ENCODE data around the gene OR2AT4.

OR2AT4 gene

GRCh38 chr11:75082601-75083216 is 14.0 kb downstream of the OR2AT4 start:
- Histone ChIP-seq H3K4me3 (ENCODE audit: low read length) (no peak overlapping the region), H3K4me1 (ENCODE audit: control insufficient read depth, insufficient read depth, low read length) (no peaks in the 10 kb centered on the region), H3K9me3 (ENCODE audit: control insufficient read depth, low read length) (peaks cover 6% of the 10 kb centered on the region), H3K36me3 (ENCODE audit: control insufficient read depth, insufficient read depth, low read length, severe bottlenecking) (no peaks in the 10 kb centered on the region), H3K9ac (ENCODE audit: low read length) (no peak overlapping the region), H3K27me3 (replicated peaks; ENCODE audit: control insufficient read depth, insufficient read depth, low read length) (peaks cover 3% of the 10 kb centered on the region)
- no peak for DNase-seq (ENCODE audit: low read depth)

GRCh38 chr11:75079546-75079945 is 17.1 kb downstream of the OR2AT4 start:
- no peak for DNase-seq (ENCODE audit: low read depth)
- Histone ChIP-seq H3K9me3 (ENCODE audit: control insufficient read depth, low read length) (no peaks in the 10 kb centered on the region), H3K36me3 (ENCODE audit: control insufficient read depth, insufficient read depth, low read length, severe bottlenecking) (no peaks in the 10 kb centered on the region), H3K4me1 (ENCODE audit: control insufficient read depth, insufficient read depth, low read length) (no peaks in the 10 kb centered on the region), H3K9ac (ENCODE audit: low read length) (no peak overlapping the region), H3K4me3 (ENCODE audit: low read length) (no peak overlapping the region), H3K27me3 (replicated peaks; ENCODE audit: control insufficient read depth, insufficient read depth, low read length) (peaks cover 6% of the 10 kb centered on the region)

GRCh38 chr11:75078233-75078632 is 18.4 kb downstream of the OR2AT4 start:
- no peak overlapping the region for H3K9ac ChIP-seq (ENCODE audit: low read length)
- DNase-seq (ENCODE audit: low read depth) = no peak

DNA sequence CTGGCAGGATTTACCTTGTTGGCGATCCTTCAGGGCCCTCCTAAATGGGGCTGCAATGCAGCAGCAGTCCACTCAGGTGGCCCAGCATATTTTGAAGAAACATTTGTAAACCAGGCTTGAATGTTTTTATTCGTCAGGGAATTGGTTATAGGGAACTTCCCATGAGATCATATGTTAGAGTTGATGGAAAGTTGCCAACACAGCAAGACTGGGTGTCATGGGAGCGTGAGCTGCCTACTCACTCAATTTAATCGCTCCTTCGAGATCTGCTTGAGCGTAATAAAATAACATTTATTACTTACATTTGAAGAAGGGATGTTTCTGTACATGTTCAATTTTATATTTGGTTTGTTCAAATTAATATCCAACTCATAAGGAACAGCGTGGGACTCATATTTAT is 19.4 kb downstream of the OR2AT4 start:
- Histone ChIP-seq H3K4me1 (ENCODE audit: control insufficient read depth, insufficient read depth, low read length) (no peaks in the 10 kb centered on the region), H3K4me3 (ENCODE audit: low read length) (no peak overlapping the region), H3K27me3 (replicated peaks; ENCODE audit: control insufficient read depth, insufficient read depth, low read length) (peaks cover 23% of the 10 kb centered on the region), H3K9me3 (ENCODE audit: control insufficient read depth, low read length) (no peaks in the 10 kb centered on the region), H3K36me3 (ENCODE audit: control insufficient read depth, insufficient read depth, low read length, severe bottlenecking) (no peaks in the 10 kb centered on the region), H3K9ac (ENCODE audit: low read length) (no peak overlapping the region)
- DNase-seq (ENCODE audit: low read depth) = no peak

More at GRCh38 chr11:75078233-75078632, 18.4 kb downstream of the OR2AT4 start:
- Histone ChIP-seq H3K4me3 (ENCODE audit: low read length) (no peak overlapping the region), H3K4me1 (ENCODE audit: control insufficient read depth, insufficient read depth, low read length) (no peaks in the 10 kb centered on the region), H3K9me3 (ENCODE audit: control insufficient read depth, low read length) (no peaks in the 10 kb centered on the region), H3K36me3 (ENCODE audit: control insufficient read depth, insufficient read depth, low read length, severe bottlenecking) (no peaks in the 10 kb centered on the region), H3K27me3 (replicated peaks; ENCODE audit: control insufficient read depth, insufficient read depth, low read length) (peaks cover 15% of the 10 kb centered on the region)

DNA sequence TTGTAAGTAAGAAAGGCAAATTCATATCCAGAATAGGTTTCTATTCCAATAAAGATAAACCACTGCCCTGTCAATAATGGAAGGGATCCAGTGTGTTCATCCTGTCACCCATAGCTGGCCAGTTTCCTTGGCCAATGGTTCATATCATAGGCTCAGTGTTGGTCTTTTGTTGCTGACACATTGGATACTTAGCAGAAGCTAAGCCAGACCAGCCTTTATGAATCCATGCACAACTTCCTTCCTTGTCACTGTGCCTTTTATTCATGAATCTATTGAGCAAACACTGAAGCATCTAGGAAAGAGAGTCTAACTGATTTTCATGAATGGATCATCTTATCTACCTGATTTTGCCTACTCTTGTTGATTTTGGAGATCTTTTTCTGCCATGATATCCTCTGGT is 20.0 kb downstream of the OR2AT4 start:
- no peaks in the 10 kb centered on the region for H3K36me3 ChIP-seq (ENCODE audit: control insufficient read depth, insufficient read depth, low read length, severe bottlenecking)
- H3K4me1 ChIP-seq (ENCODE audit: control insufficient read depth, insufficient read depth, low read length) = no peaks in the 10 kb centered on the region
- H3K4me3 ChIP-seq (ENCODE audit: low read length) = no peak overlapping the region
- H3K9ac ChIP-seq (ENCODE audit: low read length) = no peak overlapping the region
- H3K9me3 ChIP-seq (ENCODE audit: control insufficient read depth, low read length) = no peaks in the 10 kb centered on the region
- peaks cover 26% of the 10 kb centered on the region for H3K27me3 ChIP-seq (replicated peaks; ENCODE audit: control insufficient read depth, insufficient read depth, low read length)
- no peak for DNase-seq (ENCODE audit: low read depth)

GRCh38 chr11:75073459-75074190 is 23.1 kb downstream of the OR2AT4 start:
- DNase-seq (ENCODE audit: low read depth) = no peak
- H3K9ac ChIP-seq (ENCODE audit: low read length) = no peak overlapping the region
- H3K4me3 ChIP-seq (ENCODE audit: low read length) = no peak overlapping the region
- peaks cover 34% of the 10 kb centered on the region for H3K27me3 ChIP-seq (replicated peaks; ENCODE audit: control insufficient read depth, insufficient read depth, low read length)
- no peaks in the 10 kb centered on the region for H3K4me1 ChIP-seq (ENCODE audit: control insufficient read depth, insufficient read depth, low read length)
- H3K9me3 ChIP-seq (ENCODE audit: control insufficient read depth, low read length) = no peaks in the 10 kb centered on the region
- H3K36me3 ChIP-seq (ENCODE audit: control insufficient read depth, insufficient read depth, low read length, severe bottlenecking) = no peaks in the 10 kb centered on the region

DNA sequence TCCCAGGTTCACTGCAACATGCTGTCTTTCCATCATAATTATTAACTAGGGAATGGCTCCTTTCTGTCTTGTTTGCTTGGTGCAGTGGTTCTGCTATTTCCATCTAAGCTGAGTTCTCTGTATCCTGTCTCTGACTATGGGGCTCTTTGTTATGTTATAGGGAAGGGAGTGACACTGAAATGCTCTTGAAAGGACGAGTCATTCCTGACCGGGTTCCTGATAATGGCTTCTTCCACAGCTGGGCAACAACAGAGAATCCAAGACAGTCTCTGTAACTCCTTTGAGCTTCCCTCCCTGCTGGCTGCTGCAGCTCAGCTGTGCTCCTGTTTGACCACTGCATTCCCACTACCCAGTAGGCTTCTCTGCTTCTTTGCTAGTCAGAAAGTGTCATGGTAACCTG is 24.1 kb downstream of the OR2AT4 start:
- Histone ChIP-seq H3K4me1 (ENCODE audit: control insufficient read depth, insufficient read depth, low read length) (no peaks in the 10 kb centered on the region), H3K27me3 (replicated peaks; ENCODE audit: control insufficient read depth, insufficient read depth, low read length) (peaks cover 34% of the 10 kb centered on the region), H3K4me3 (ENCODE audit: low read length) (no peak overlapping the region), H3K36me3 (ENCODE audit: control insufficient read depth, insufficient read depth, low read length, severe bottlenecking) (no peaks in the 10 kb centered on the region), H3K9ac (ENCODE audit: low read length) (no peak overlapping the region), H3K9me3 (ENCODE audit: control insufficient read depth, low read length) (no peaks in the 10 kb centered on the region)
- no peak for DNase-seq (ENCODE audit: low read depth)

- no peak for DNase-seq (ENCODE audit: low read depth)
- Histone ChIP-seq H3K27me3 (replicated peaks; ENCODE audit: control insufficient read depth, insufficient read depth, low read length) (peaks cover 31% of the 10 kb centered on the region), H3K36me3 (ENCODE audit: control insufficient read depth, insufficient read depth, low read length, severe bottlenecking) (no peaks in the 10 kb centered on the region), H3K4me1 (ENCODE audit: control insufficient read depth, insufficient read depth, low read length) (no peaks in the 10 kb centered on the region), H3K9ac (ENCODE audit: low read length) (no peak overlapping the region), H3K4me3 (ENCODE audit: low read length) (no peak overlapping the region), H3K9me3 (ENCODE audit: control insufficient read depth, low read length) (no peaks in the 10 kb centered on the region)
Observed at GRCh38 chr11:75069473-75069872, 27.2 kb downstream of the OR2AT4 start.

DNA sequence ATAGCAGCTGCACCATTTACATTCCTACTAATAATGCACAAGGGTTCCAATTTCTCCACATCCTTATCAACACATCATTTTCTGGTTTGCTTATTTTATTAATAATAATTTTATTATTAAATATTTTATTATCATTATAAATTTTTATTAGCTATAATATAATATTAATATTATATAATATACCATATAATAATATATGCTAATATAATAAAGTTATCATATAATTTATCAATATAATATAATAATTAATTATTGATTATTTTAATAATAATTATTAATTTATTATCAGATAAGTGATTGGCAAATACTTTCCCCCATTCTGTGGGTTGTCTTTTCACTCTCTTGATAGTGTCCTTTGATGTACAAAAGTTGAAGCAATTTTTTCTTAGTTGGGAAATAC is 27.7 kb downstream of the OR2AT4 start:
- H3K9ac ChIP-seq (ENCODE audit: low read length) = no peak overlapping the region
- no peak overlapping the region for H3K4me3 ChIP-seq (ENCODE audit: low read length)
- peaks cover 30% of the 10 kb centered on the region for H3K27me3 ChIP-seq (replicated peaks; ENCODE audit: control insufficient read depth, insufficient read depth, low read length)

DNA sequence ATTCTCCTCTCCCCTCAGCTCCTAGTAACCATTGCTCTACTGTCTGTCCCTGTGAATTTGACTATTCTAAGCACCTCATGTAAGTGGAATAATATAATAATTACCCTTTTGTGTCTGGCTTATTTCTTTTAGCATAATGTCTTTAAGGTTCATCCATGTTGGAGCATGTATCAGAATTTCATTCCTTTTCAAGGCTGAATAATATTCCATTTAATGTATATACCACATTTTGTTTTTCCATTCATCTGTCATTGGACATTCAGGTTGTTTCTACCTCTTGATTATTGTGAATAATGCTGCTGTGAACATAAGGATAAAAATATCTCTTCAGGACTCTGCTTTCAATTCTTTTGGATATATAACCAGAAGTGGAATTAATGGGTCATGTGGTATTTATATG is 28.1 kb downstream of the OR2AT4 start:
- Histone ChIP-seq H3K36me3 (ENCODE audit: control insufficient read depth, insufficient read depth, low read length, severe bottlenecking) (no peaks in the 10 kb centered on the region), H3K4me1 (ENCODE audit: control insufficient read depth, insufficient read depth, low read length) (no peaks in the 10 kb centered on the region), H3K9ac (ENCODE audit: low read length) (no peak overlapping the region), H3K9me3 (ENCODE audit: control insufficient read depth, low read length) (no peaks in the 10 kb centered on the region), H3K27me3 (replicated peaks; ENCODE audit: control insufficient read depth, insufficient read depth, low read length) (peaks cover 26% of the 10 kb centered on the region), H3K4me3 (ENCODE audit: low read length) (no peak overlapping the region)
- no peak for DNase-seq (ENCODE audit: low read depth)

More for the DNA sequence above, 27.7 kb downstream of the OR2AT4 start:
- Histone ChIP-seq H3K9me3 (ENCODE audit: control insufficient read depth, low read length) (no peaks in the 10 kb centered on the region), H3K4me1 (ENCODE audit: control insufficient read depth, insufficient read depth, low read length) (no peaks in the 10 kb centered on the region), H3K36me3 (ENCODE audit: control insufficient read depth, insufficient read depth, low read length, severe bottlenecking) (no peaks in the 10 kb centered on the region)
- no peak for DNase-seq (ENCODE audit: low read depth)

GRCh38 chr11:75066061-75066460 is 30.6 kb downstream of the OR2AT4 start:
- H3K27me3 ChIP-seq (replicated peaks; ENCODE audit: control insufficient read depth, insufficient read depth, low read length) = peaks cover 7% of the 10 kb centered on the region
- DNase-seq (ENCODE audit: low read depth) = no peak
- H3K36me3 ChIP-seq (ENCODE audit: control insufficient read depth, insufficient read depth, low read length, severe bottlenecking) = no peaks in the 10 kb centered on the region
- no peaks in the 10 kb centered on the region for H3K9me3 ChIP-seq (ENCODE audit: control insufficient read depth, low read length)
- H3K4me3 ChIP-seq (ENCODE audit: low read length) = no peak overlapping the region
- H3K4me1 ChIP-seq (ENCODE audit: control insufficient read depth, insufficient read depth, low read length) = no peaks in the 10 kb centered on the region
- H3K9ac ChIP-seq (ENCODE audit: low read length) = no peak overlapping the region
